DND-41 (cell line): ENCODE measurements around the gene SLC25A26.

ENCODE experiments used
- EZH2 ChIP-seq: IDR thresholded peaks from 3 replicates; pipeline ENCODE4 v1.6.1; 2012; ENCODE audit warnings: borderline replicate concordance, low read depth, mild to moderate bottlenecking, moderate library complexity, low read length, inconsistent platforms; ENCODE audit not compliant: severe bottlenecking
- TF ChIP-seq, protein P1 (sequence below): IDR thresholded peaks from 2 replicates; pipeline ENCODE4 v1.5.1; 2012; ENCODE audit warnings: borderline replicate concordance, low read length, moderate library complexity, mild to moderate bottlenecking; ENCODE audit not compliant: poor library complexity, severe bottlenecking; ENCODE audit errors: extremely low read depth

DNA sequence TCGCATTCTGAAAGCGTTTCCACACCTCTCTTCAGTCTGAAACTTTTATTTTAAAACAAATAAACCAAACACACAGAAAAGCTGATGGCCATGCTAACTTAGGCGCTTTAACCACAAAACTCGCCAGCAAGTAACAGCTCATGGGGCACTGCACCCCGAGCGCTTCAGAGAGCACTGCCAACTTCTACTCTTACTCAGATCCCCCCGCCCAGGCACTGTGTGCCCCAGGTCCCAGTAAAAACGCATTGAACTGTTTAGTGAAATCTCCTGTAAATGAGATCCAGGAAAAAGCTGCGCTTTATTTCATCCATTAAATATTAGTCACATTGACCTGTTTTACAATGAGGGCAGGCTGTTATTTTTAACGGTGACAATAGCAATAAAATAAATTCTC, 180.4 kb downstream of the SLC25A26 start:
- TF ChIP-seq, protein P1, sequence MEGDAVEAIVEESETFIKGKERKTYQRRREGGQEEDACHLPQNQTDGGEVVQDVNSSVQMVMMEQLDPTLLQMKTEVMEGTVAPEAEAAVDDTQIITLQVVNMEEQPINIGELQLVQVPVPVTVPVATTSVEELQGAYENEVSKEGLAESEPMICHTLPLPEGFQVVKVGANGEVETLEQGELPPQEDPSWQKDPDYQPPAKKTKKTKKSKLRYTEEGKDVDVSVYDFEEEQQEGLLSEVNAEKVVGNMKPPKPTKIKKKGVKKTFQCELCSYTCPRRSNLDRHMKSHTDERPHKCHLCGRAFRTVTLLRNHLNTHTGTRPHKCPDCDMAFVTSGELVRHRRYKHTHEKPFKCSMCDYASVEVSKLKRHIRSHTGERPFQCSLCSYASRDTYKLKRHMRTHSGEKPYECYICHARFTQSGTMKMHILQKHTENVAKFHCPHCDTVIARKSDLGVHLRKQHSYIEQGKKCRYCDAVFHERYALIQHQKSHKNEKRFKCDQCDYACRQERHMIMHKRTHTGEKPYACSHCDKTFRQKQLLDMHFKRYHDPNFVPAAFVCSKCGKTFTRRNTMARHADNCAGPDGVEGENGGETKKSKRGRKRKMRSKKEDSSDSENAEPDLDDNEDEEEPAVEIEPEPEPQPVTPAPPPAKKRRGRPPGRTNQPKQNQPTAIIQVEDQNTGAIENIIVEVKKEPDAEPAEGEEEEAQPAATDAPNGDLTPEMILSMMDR: no peak
- TF ChIP-seq EZH2: no peak
